ENCODE results near the gene ARMC2.
"Not testable (repeated sequence)": the region's sequence is repeated elsewhere in the genome, so short reads cannot be mapped to it uniquely, and the experiment has no call there.

Gene ARMC2

GRCh38 chr6:108947114-108947854 lies 99.1 kb downstream of the ARMC2 start:
- in situ Hi-C loops (cut with MboI; ENCODE audit: low sequenced_read_pairs), result no loop called here

GRCh38 chr6:108948181-108948661 lies 100.0 kb downstream of the ARMC2 start:
- in situ Hi-C loops (cut with MboI; ENCODE audit: low sequenced_read_pairs), result no loop called here

GRCh38 chr6:108951351-108951953 lies 103.2 kb downstream of the ARMC2 start:
- in situ Hi-C loops (cut with MboI; ENCODE audit: low sequenced_read_pairs), result no loop called here

- in situ Hi-C loops (cut with MboI; ENCODE audit: low sequenced_read_pairs), result no loop called here
These were observed 104.7 kb downstream of the ARMC2 start for GRCh38 chr6:108952776-108953486.

- in situ Hi-C loops (cut with MboI; ENCODE audit: low sequenced_read_pairs), result no loop called here
These were observed 105.5 kb downstream of the ARMC2 start for GRCh38 chr6:108953681-108954080.

- in situ Hi-C loops (cut with MboI; ENCODE audit: low sequenced_read_pairs), result no loop called here
These were observed 107.2 kb downstream of the ARMC2 start for GRCh38 chr6:108955329-108955949.

- in situ Hi-C loops (cut with MboI; ENCODE audit: low sequenced_read_pairs), result no loop called here
These were observed 109.0 kb downstream of the ARMC2 start for GRCh38 chr6:108957221-108957620.

GRCh38 chr6:108958900-108959770 lies 110.9 kb downstream of the ARMC2 start:
- in situ Hi-C loops (cut with MboI; ENCODE audit: low sequenced_read_pairs), result no loop called here

GRCh38 chr6:108959972-108960582 lies 111.9 kb downstream of the ARMC2 start:
- in situ Hi-C loops (cut with MboI; ENCODE audit: low sequenced_read_pairs), result no loop called here

GRCh38 chr6:108960601-108961000 lies 112.4 kb downstream of the ARMC2 start:
- in situ Hi-C loops (cut with MboI; ENCODE audit: low sequenced_read_pairs), result no loop called here

GRCh38 chr6:108961077-108961476 lies 112.9 kb downstream of the ARMC2 start:
- in situ Hi-C loops (cut with MboI; ENCODE audit: low sequenced_read_pairs), result no loop called here

GRCh38 chr6:108961985-108962384 lies 113.8 kb downstream of the ARMC2 start:
- in situ Hi-C loops (cut with MboI; ENCODE audit: low sequenced_read_pairs), result no loop called here

GRCh38 chr6:108966251-108966650 lies 118.0 kb downstream of the ARMC2 start:
- in situ Hi-C loops (cut with MboI; ENCODE audit: low sequenced_read_pairs), result no loop called here

GRCh38 chr6:108966855-108967755 lies 118.9 kb downstream of the ARMC2 start:
- in situ Hi-C loops (cut with MboI; ENCODE audit: low sequenced_read_pairs), result no loop called here

GRCh38 chr6:108968325-108969316 lies 120.4 kb downstream of the ARMC2 start:
- in situ Hi-C loops (cut with MboI; ENCODE audit: low sequenced_read_pairs), result no loop called here

- in situ Hi-C loops (cut with MboI; ENCODE audit: low sequenced_read_pairs), result no loop called here
These were observed 121.6 kb downstream of the ARMC2 start for GRCh38 chr6:108969776-108970175.

- in situ Hi-C loops (cut with MboI; ENCODE audit: low sequenced_read_pairs), result no loop called here
These were observed 126.0 kb downstream of the ARMC2 start for GRCh38 chr6:108974201-108974600.

- in situ Hi-C loops (cut with MboI; ENCODE audit: low sequenced_read_pairs), result not testable (repeated sequence)
These were observed 130.4 kb downstream of the ARMC2 start for GRCh38 chr6:108978638-108979037.
